HEK293 (cell line): ENCODE data around the gene C19orf38.

Experiments
- CTCF ChIA-PET: fragments of 350-600 bp; formaldehyde crosslinking; extraction: SDS; loops from one replicate; lab custom pipeline; 2021; ENCODE audit warnings: antibody characterized with exemption; lab: Yijun Ruan, JAX
- POLR2A ChIA-PET: fragments of 300-600 bp; formaldehyde crosslinking; extraction: SDS; loops from one replicate; lab custom pipeline; 2020; ENCODE audit warnings: antibody characterized with exemption, inconsistent platforms; lab: Yijun Ruan, JAX
- H3K27ac ChIP-seq: fragments of 200-500 bp; sonication (Bioruptor generic); 2 replicates; pipeline ENCODE4 v1.5.1; 2014; ENCODE audit warnings: low read depth, low read length, control low read depth, inconsistent platforms; ENCODE audit errors: extremely low read depth
- H3K36me3 ChIP-seq, 2 experiments: fragments of 200-500 bp in 1 of 2; sonication (Bioruptor generic) in 1 of 2; 1 replicate in 1 of 2; 2 replicates in 1 of 2; pipeline ENCODE4 v1.5.1; 2014 to 2017; ENCODE audit warnings: inconsistent platforms in 2 of 2, low read length in 2 of 2; ENCODE audit not compliant: control insufficient read depth in 2 of 2, insufficient read depth in 1 of 2
- H3K4me1 ChIP-seq: fragments of 200-500 bp; sonication (Bioruptor generic); 2 replicates; pipeline ENCODE4 v1.5.1; 2014; ENCODE audit warnings: mild to moderate bottlenecking, low read length, inconsistent platforms; ENCODE audit not compliant: control insufficient read depth, insufficient read depth
- H3K4me3 ChIP-seq: 2 replicates; pipeline ENCODE4 v1.5.1; 2011; ENCODE audit warnings: low read depth, mild to moderate bottlenecking, control low read depth, low read length, moderate library complexity
- H3K9me3 ChIP-seq: fragments of 200-500 bp; sonication (Bioruptor generic); 2 replicates; pipeline ENCODE4 v1.5.1; 2014; ENCODE audit warnings: low read depth, low read length, inconsistent platforms; ENCODE audit not compliant: control insufficient read depth, insufficient read depth
- GLIS1 ChIP-seq: fragments of 450-650 bp; formaldehyde crosslinking; IDR thresholded peaks from 2 replicates; pipeline ENCODE4 v1.5.1; 2016; ENCODE audit warnings: missing biosample characterization, missing genetic modification characterization
- ZIC2 ChIP-seq: fragments of 450-650 bp; formaldehyde crosslinking; IDR thresholded peaks from 2 replicates; pipeline ENCODE4 v1.5.1; 2016; ENCODE audit warnings: missing biosample characterization, missing genetic modification characterization
- ZNF16 ChIP-seq: fragments of 450-650 bp; formaldehyde crosslinking; IDR thresholded peaks from 2 replicates; pipeline ENCODE4 v1.5.1; 2016; ENCODE audit warnings: low read depth, missing biosample characterization, missing genetic modification characterization
- ZNF169 ChIP-seq: fragments of 450-650 bp; formaldehyde crosslinking; IDR thresholded peaks from 2 replicates; pipeline ENCODE4 v1.5.1; 2016; ENCODE audit warnings: missing biosample characterization, missing genetic modification characterization
- ZNF19 ChIP-seq: fragments of 450-650 bp; formaldehyde crosslinking; IDR thresholded peaks from 2 replicates; pipeline ENCODE4; 2016; ENCODE audit warnings: missing biosample characterization, missing genetic modification characterization, low read depth
- ZNF335 ChIP-seq: fragments of 450-650 bp; formaldehyde crosslinking; conservative IDR thresholded peaks from 2 replicates; pipeline ENCODE4 v1.5.1; 2016; ENCODE audit warnings: missing biosample characterization, missing genetic modification characterization
- ZNF341 ChIP-seq: fragments of 450-650 bp; formaldehyde crosslinking; IDR thresholded peaks from 2 replicates; pipeline ENCODE4; 2016; ENCODE audit warnings: low read depth, missing biosample characterization, missing genetic modification characterization
- ZNF521 ChIP-seq: fragments of 450-650 bp; formaldehyde crosslinking; IDR thresholded peaks from 2 replicates; pipeline ENCODE4 v1.5.1; 2017; ENCODE audit warnings: missing biosample characterization, mild to moderate bottlenecking, missing genetic modification characterization
- ZNF600 ChIP-seq: fragments of 450-650 bp; formaldehyde crosslinking; IDR thresholded peaks from 2 replicates; pipeline ENCODE4 v1.5.1; 2016; ENCODE audit warnings: missing biosample characterization, missing genetic modification characterization
- TF ChIP-seq, protein P1 (sequence below): fragments of 450-650 bp; formaldehyde crosslinking; IDR thresholded peaks from 2 replicates; pipeline ENCODE4 v1.5.1; 2016; ENCODE audit warnings: missing biosample characterization, missing genetic modification characterization
- TF ChIP-seq, protein P2 (sequence below): fragments of 450-650 bp; formaldehyde crosslinking; IDR thresholded peaks from 2 replicates; pipeline ENCODE4 v1.5.1; 2017; ENCODE audit warnings: missing biosample characterization, mild to moderate bottlenecking, missing genetic modification characterization, moderate library complexity
- TF ChIP-seq, protein P3 (sequence below): fragments of 450-650 bp; formaldehyde crosslinking; IDR thresholded peaks from 2 replicates; pipeline ENCODE4 v1.5.1; 2016; ENCODE audit warnings: missing biosample characterization, missing genetic modification characterization

C19orf38 gene

DNA sequence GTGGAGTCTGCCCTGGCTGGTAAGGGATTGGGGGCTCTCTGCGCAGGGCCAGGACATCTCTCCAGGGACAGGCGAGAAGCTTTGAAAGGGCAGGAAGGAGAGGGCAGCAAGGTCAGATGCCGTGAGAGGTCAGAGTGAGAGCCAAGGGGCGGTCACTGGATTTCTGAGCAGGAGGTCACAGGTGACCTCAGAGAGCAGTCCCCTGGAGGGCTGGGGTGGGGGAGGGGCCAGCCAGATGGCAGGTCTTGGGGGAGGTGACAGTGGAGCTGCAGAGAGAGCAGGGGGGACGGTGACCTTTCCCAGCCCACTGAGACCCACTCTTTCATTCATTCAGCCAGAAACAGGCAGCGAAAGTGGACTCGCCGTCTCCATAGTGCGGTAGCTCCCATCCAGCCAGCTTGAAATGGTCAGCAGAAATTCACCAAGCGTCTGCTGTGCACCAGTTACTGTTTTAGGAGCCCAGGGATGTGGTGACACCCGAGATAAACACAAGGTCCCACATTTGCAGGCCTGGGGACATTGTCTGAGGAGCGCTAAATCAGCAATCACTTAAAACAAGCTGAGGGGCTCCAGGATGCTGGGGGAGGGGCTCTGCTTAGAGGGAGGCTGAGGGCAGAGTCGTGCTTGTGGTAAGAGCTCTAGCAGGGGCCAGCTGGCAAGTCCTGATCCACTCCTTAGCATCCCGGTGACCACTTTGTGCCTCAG is 33.3 kb downstream of the C19orf38 start:
- H3K36me3 ChIP-seq = peaks cover 0 to 9% of the 10 kb centered on the region in 2 experiments; a peak in 1 of 3 replicates
- ChIA-PET CTCF (interaction anchor here (0.6 to 2.3 kb wide), 5 partner anchors 9 to 218 kb away, joined by 3 to 18 read pairs (median 3); partner anchors contain the start of gene CARM1), POLR2A (interaction anchor here (1.0 kb wide), 1 partner anchor 9 kb away, joined by 3 read pairs; no protein-coding TSS in a partner anchor)
- TF ChIP-seq ZNF169 (tag by site-specific recombination) (no peak), ZNF341 (peak; percentile 9; the same call in 1 of the 2 replicates), GLIS1 (tag by site-specific recombination) (peak; percentile 37)
- no peak overlapping the region for H3K27ac ChIP-seq
- no peak overlapping the region for H3K4me3 ChIP-seq
- H3K4me1 ChIP-seq = no peaks in the 10 kb centered on the region; the same call in 1 of the 2 replicates
- no peaks in the 10 kb centered on the region for H3K9me3 ChIP-seq

GRCh38 chr19:10882108-10882457 is 33.9 kb downstream of the C19orf38 start:
- POLR2A ChIA-PET = interaction anchor here (1.0 kb wide), 1 partner anchor 8 kb away, joined by 3 read pairs; no protein-coding TSS in a partner anchor
- peak; percentile 96 for TF ChIP-seq GLIS1 (tag by site-specific recombination)
- TF ChIP-seq ZIC2 = peak; percentile 57
- no peak for TF ChIP-seq ZNF16 (tag by site-specific recombination)
- Histone ChIP-seq H3K4me1 (no peaks in the 10 kb centered on the region; the same call in 1 of the 2 replicates), H3K36me3 (peaks cover 0 to 5% of the 10 kb centered on the region in 2 experiments; a peak in 1 of 3 replicates), H3K9me3 (no peaks in the 10 kb centered on the region), H3K4me3 (no peak overlapping the region), H3K27ac (no peak overlapping the region)
- CTCF ChIA-PET = interaction anchor here (0.6 to 2.3 kb wide), 3 partner anchors 10 to 785 kb away, joined by 4 to 18 read pairs (median 4); partner anchors contain the start of gene CARM1

DNA sequence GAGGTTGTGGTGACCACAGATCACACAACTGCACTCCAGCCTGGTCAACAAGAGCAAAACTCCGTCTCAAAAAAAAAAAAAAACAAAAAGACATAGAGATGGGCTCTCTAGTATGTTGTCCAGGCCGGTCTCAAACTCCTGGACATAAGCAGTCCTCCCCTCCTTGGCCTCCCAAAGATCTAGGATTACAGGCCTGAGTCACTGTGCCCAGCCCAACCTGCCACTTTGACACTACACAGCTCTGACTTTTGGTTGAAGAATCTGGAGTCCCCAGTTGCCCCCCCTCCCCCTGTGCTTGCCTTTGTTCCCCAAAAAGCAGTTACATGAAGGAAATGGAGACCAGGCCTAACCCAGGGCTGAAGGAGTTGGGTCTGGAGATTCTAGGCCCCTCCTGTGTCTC is 36.1 kb downstream of the C19orf38 start:
- CTCF ChIA-PET = interaction anchor here (0.5 kb wide), 1 partner anchor 1058 kb away, joined by 3 read pairs; no protein-coding TSS in a partner anchor
- Histone ChIP-seq H3K4me1 (peaks cover 2% of the 10 kb centered on the region; the same call in 1 of the 2 replicates), H3K27ac (no peak overlapping the region), H3K36me3 (peaks cover 0 to 5% of the 10 kb centered on the region in 2 experiments; a peak in 1 of 3 replicates), H3K9me3 (no peaks in the 10 kb centered on the region), H3K4me3 (no peak overlapping the region)
- POLR2A ChIA-PET = no interaction called here
- no peak for TF ChIP-seq ZNF335 (tag by site-specific recombination)
- no peak for TF ChIP-seq ZNF19 (tag by site-specific recombination)
- TF ChIP-seq, protein P1, sequence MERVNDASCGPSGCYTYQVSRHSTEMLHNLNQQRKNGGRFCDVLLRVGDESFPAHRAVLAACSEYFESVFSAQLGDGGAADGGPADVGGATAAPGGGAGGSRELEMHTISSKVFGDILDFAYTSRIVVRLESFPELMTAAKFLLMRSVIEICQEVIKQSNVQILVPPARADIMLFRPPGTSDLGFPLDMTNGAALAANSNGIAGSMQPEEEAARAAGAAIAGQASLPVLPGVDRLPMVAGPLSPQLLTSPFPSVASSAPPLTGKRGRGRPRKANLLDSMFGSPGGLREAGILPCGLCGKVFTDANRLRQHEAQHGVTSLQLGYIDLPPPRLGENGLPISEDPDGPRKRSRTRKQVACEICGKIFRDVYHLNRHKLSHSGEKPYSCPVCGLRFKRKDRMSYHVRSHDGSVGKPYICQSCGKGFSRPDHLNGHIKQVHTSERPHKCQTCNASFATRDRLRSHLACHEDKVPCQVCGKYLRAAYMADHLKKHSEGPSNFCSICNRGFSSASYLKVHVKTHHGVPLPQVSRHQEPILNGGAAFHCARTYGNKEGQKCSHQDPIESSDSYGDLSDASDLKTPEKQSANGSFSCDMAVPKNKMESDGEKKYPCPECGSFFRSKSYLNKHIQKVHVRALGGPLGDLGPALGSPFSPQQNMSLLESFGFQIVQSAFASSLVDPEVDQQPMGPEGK (tag by site-specific recombination) = peak; percentile 52
- TF ChIP-seq ZNF521 = no peak
- TF ChIP-seq, protein P2, sequence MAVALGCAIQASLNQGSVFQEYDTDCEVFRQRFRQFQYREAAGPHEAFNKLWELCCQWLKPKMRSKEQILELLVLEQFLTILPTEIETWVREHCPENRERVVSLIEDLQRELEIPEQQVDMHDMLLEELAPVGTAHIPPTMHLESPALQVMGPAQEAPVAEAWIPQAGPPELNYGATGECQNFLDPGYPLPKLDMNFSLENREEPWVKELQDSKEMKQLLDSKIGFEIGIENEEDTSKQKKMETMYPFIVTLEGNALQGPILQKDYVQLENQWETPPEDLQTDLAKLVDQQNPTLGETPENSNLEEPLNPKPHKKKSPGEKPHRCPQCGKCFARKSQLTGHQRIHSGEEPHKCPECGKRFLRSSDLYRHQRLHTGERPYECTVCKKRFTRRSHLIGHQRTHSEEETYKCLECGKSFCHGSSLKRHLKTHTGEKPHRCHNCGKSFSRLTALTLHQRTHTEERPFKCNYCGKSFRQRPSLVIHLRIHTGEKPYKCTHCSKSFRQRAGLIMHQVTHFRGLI (tag by site-specific recombination) = peak; percentile 96
- TF ChIP-seq ZNF600 (tag by site-specific recombination) = 0 out of 2 replicates have a peak, but pooled peaks have one; percentile 20
- TF ChIP-seq, protein P3, sequence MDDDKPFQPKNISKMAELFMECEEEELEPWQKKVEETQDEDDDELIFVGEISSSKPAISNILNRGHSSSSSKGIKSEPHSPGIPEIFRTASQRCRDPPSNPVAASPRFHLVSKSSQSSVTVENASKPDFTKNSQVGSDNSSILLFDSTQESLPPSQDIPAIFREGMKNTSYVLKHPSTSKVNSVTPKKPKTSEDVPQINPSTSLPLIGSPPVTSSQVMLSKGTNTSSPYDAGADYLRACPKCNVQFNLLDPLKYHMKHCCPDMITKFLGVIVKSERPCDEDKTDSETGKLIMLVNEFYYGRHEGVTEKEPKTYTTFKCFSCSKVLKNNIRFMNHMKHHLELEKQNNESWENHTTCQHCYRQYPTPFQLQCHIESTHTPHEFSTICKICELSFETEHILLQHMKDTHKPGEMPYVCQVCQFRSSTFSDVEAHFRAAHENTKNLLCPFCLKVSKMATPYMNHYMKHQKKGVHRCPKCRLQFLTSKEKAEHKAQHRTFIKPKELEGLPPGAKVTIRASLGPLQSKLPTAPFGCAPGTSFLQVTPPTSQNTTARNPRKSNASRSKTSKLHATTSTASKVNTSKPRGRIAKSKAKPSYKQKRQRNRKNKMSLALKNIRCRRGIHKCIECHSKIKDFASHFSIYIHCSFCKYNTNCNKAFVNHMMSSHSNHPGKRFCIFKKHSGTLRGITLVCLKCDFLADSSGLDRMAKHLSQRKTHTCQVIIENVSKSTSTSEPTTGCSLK (tag by site-specific recombination) = no peak
